Endothelial cell of coronary artery (primary cell): Measurements from ENCODE around the gene ERVFRD-1. TPM values are rescaled to one million over a fixed set of nuclear protein-coding genes. Genes with fewer than 3 reads are reported as not detected.

Source experiments
- total RNA-seq: library from RNA; depleted of rRNA; stranded (reverse); fragments of >200 nt; gene quantifications from 2 replicates; pipeline ENCODE4 v1.2.3, GENCODE V29; 2014

ERVFRD-1 gene, protein sequence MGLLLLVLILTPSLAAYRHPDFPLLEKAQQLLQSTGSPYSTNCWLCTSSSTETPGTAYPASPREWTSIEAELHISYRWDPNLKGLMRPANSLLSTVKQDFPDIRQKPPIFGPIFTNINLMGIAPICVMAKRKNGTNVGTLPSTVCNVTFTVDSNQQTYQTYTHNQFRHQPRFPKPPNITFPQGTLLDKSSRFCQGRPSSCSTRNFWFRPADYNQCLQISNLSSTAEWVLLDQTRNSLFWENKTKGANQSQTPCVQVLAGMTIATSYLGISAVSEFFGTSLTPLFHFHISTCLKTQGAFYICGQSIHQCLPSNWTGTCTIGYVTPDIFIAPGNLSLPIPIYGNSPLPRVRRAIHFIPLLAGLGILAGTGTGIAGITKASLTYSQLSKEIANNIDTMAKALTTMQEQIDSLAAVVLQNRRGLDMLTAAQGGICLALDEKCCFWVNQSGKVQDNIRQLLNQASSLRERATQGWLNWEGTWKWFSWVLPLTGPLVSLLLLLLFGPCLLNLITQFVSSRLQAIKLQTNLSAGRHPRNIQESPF
- total RNA-seq, result not detected in 2 replicates

DNA sequence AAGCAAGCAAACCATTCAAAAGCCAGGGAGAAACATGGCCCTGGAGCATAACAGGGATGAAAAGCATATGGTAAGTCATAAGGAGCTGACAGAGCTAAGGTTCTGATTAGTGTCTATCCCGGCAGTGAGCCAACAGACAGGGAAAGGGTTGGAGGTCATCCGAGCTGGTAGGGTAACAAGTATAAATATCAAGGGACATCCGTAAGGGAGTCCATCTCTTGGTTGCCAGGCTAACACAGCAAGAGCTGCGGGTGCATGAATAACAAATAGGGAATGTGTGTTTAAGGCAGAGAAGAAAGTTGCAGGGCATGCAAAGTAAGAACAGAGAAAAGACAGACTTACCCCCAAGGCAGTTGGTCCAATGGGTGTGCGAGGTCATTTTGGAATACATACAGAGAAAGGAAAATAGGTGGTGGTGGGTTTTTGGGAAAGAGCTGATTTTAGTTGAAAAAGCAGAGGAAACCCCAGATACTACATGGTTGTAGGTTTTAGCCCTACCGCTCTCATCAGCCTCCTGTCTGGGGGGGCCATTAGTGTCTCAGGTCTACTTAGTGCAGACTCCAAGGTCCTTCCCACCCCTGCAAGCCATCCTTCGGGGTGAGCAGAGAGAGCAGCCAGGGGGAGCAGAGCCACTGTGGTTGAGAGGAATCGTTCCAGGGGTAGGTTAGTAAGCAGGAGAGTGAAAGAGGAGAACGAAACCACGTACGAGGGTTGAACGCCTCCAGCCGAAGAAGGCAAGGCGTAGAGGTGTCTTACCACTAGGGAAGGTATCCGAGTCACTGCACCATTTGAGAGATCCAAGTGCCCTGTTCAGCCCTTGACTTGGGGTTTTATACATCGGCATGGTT, at the start of gene ERVFRD-1:
ERVFRD-1 (minus strand) TSS at position 805 of the 848 bp plus-strand sequence. CDS start 6,415 bp downstream, outside the sequence.

DNA sequence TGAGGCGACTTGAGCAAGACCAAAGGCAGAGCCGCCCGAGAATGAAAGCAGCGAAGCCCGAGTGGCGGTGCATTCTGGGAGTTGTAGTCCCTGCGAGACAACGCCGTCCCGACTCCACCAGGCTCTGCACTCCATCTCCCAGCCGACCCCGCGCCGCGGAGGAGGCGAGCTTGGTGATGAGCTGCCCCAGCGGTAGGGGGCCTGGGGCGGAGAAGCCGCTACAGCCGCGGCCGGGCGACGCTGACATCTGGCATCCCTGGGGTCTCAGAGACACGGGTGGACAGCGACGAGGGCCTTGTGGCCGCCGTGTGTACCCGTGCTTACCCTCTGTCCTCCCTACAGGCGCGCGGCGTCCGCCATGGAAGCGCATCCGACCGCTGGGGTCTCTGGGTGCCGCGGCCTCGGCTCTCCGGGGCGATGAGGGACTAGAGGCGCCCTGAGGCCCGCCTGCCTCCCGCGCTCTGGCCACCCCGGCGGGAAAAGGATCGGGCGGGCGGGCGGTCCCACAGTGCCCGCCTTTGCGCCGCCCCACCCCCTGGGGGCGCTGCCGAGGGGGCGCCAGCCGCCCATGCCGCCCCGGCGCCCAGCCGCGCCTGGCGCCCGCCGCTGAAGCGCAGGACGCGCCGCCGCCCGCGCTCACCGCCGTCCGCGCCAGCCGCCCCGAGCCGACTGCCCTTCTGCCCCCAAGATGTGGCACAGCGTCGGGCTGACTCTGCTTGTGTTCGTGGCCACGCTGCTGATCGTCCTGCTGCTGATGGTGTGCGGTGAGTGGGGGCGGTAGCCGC, 17.7 kb downstream of the ERVFRD-1 start, which contains the start of gene SMIM13:
SMIM13 (plus strand) TSS at position 209 of the 785 bp plus-strand sequence; CDS start at position 689, 480 bp downstream.

Other genes with a start within 250 kb of the ERVFRD-1 start
- gene GCM2, start 229.7 kb downstream of the ERVFRD-1 start, total RNA-seq, result not detected in 2 replicates
- not detected in 2 replicates for gene SYCP2L, start 224.7 kb downstream of the ERVFRD-1 start, total RNA-seq
- not detected in 2 replicates for gene ELOVL2, start 67.4 kb downstream of the ERVFRD-1 start, total RNA-seq
- gene SMIM13, start 17.9 kb downstream of the ERVFRD-1 start, total RNA-seq, result 12.1 and 12.4 TPM in 2 replicates
- gene NEDD9, start 120.9 kb upstream of the ERVFRD-1 start, total RNA-seq, result 21.8 and 70.5 TPM in 2 replicates